Loucy (cell line): Measurements from ENCODE around the gene NAAA.
"Not testable (repeated sequence)": the region's sequence is repeated elsewhere in the genome, so short reads cannot be mapped to it uniquely, and the experiment has no call there.

ENCODE experiments used
- H2AFZ ChIP-seq: fragments of 200-600 bp; sonication (generic); 2 replicates; pipeline ENCODE4 v1.6.0; 2016; ENCODE audit warnings: antibody characterized with exemption, mild to moderate bottlenecking, low read length, moderate library complexity
- H3F3A ChIP-seq: fragments of 200-600 bp; 2 replicates; pipeline ENCODE4 v1.6.0; 2016; ENCODE audit warnings: antibody characterized with exemption, low read depth, mild to moderate bottlenecking
- H3K27me3 ChIP-seq: fragments of 200-600 bp; sonication (generic); 2 replicates; pipeline ENCODE4 v1.6.1; 2014; ENCODE audit warnings: low read length, mild to moderate bottlenecking; ENCODE audit not compliant: insufficient read depth, poor library complexity, severe bottlenecking
- H3K36me3 ChIP-seq: fragments of 200-600 bp; sonication (generic); 2 replicates; pipeline ENCODE4 v1.6.1; 2016; ENCODE audit warnings: low read length; ENCODE audit not compliant: insufficient read depth
- H3K4me1 ChIP-seq: fragments of 200-600 bp; sonication (generic); 2 replicates; pipeline ENCODE4 v1.5.1; 2014; ENCODE audit warnings: low read length, mild to moderate bottlenecking; ENCODE audit not compliant: insufficient read depth, poor library complexity, severe bottlenecking
- H3K4me2 ChIP-seq: fragments of 200-600 bp; sonication (generic); 2 replicates; pipeline ENCODE4 v1.6.0; 2014; ENCODE audit warnings: antibody characterized with exemption, low read length, low read depth, mild to moderate bottlenecking; ENCODE audit not compliant: poor library complexity, severe bottlenecking
- H3K4me3 ChIP-seq: fragments of 200-600 bp; sonication (generic); 2 replicates; pipeline ENCODE4 v1.5.1; 2014; ENCODE audit warnings: low read length, mild to moderate bottlenecking, mixed read lengths; ENCODE audit not compliant: poor library complexity, severe bottlenecking
- H3K79me2 ChIP-seq: fragments of 200-600 bp; sonication (generic); 2 replicates; pipeline ENCODE4 v1.6.1; 2014; ENCODE audit warnings: low read length; ENCODE audit not compliant: insufficient read depth
- H3K9ac ChIP-seq: fragments of 200-600 bp; sonication (generic); 2 replicates; pipeline ENCODE4 v1.6.0; 2014; ENCODE audit warnings: mild to moderate bottlenecking, low read depth, low read length, moderate library complexity; ENCODE audit not compliant: poor library complexity, severe bottlenecking
- H3K9me2 ChIP-seq: fragments of 200-600 bp; sonication (generic); replicated peaks from 2 replicates; pipeline ENCODE4 v1.6.1; 2016; ENCODE audit warnings: low read depth, low read length, mixed read lengths
- H3K9me3 ChIP-seq: fragments of 200-600 bp; sonication (generic); 2 replicates; pipeline ENCODE4 v1.6.1; 2014; ENCODE audit warnings: mild to moderate bottlenecking, antibody characterized with exemption, low read length, low read depth; ENCODE audit not compliant: insufficient read depth
- H4K20me1 ChIP-seq: fragments of 200-600 bp; sonication (generic); 2 replicates; pipeline ENCODE4 v1.6.0; 2014; ENCODE audit warnings: antibody characterized with exemption, low read length, mild to moderate bottlenecking; ENCODE audit not compliant: insufficient read depth, poor library complexity, severe bottlenecking
- CTCF ChIP-seq: fragments of 200-600 bp; sonication (generic); conservative IDR thresholded peaks from 2 replicates; pipeline ENCODE4 v1.5.1; 2014; ENCODE audit warnings: mild to moderate bottlenecking, antibody characterized with exemption, low read length
- EZH2phosphoT487 ChIP-seq: fragments of 200-600 bp; IDR thresholded peaks from 2 replicates; pipeline ENCODE4 v1.6.1; 2018; ENCODE audit warnings: antibody characterized with exemption, mild to moderate bottlenecking, moderate library complexity, borderline replicate concordance

Gene NAAA

GRCh38 chr4:75968084-75968483 lies 27.3 kb upstream of the NAAA start:
- peaks cover 93% of the 10 kb centered on the region for H3K36me3 ChIP-seq
- TF ChIP-seq CTCF (no peak), EZH2phosphoT487 (no peak)
- H3K4me3 ChIP-seq, result no peak overlapping the region
- no peak overlapping the region for H3K4me2 ChIP-seq
- H3K79me2 ChIP-seq, result no peaks in the 10 kb centered on the region
- H3K27me3 ChIP-seq, result no peaks in the 10 kb centered on the region
- no peaks in the 10 kb centered on the region for H4K20me1 ChIP-seq
- H3F3A ChIP-seq, result no peaks in the 10 kb centered on the region
- no peaks in the 10 kb centered on the region for H3K4me1 ChIP-seq
- no peaks in the 10 kb centered on the region for H3K9me2 ChIP-seq
- H3K9me3 ChIP-seq, result peaks cover 6% of the 10 kb centered on the region
- H2AFZ ChIP-seq, result no peak overlapping the region
- H3K9ac ChIP-seq, result no peak overlapping the region

GRCh38 chr4:75963558-75963957 lies 22.7 kb upstream of the NAAA start:
- no peaks in the 10 kb centered on the region for H4K20me1 ChIP-seq
- H3K9ac ChIP-seq, result no peak overlapping the region
- H3K9me3 ChIP-seq, result peaks cover 6% of the 10 kb centered on the region
- H3K27me3 ChIP-seq, result no peaks in the 10 kb centered on the region
- no peaks in the 10 kb centered on the region for H3K4me1 ChIP-seq
- no peak overlapping the region for H3K4me3 ChIP-seq
- H3K36me3 ChIP-seq, result peaks cover 76% of the 10 kb centered on the region
- no peak overlapping the region for H3K4me2 ChIP-seq
- H3F3A ChIP-seq, result no peaks in the 10 kb centered on the region
- TF ChIP-seq EZH2phosphoT487, result no peak
- TF ChIP-seq CTCF, result no peak
- no peaks in the 10 kb centered on the region for H3K79me2 ChIP-seq
- H2AFZ ChIP-seq, result no peak overlapping the region
- H3K9me2 ChIP-seq, result no peaks in the 10 kb centered on the region

- H4K20me1 ChIP-seq, H3F3A ChIP-seq, H3K9me3 ChIP-seq, H2AFZ ChIP-seq, H3K4me2 ChIP-seq, H3K27me3 ChIP-seq, H3K4me1 ChIP-seq, H3K4me3 ChIP-seq, H3K79me2 ChIP-seq, H3K9me2 ChIP-seq, H3K9ac ChIP-seq: not testable (repeated sequence)
- peaks cover 76% of the 10 kb centered on the region for H3K36me3 ChIP-seq
These were observed 21.3 kb upstream of the NAAA start for GRCh38 chr4:75962072-75962471.

GRCh38 chr4:75958546-75958945 lies 17.7 kb upstream of the NAAA start:
- H3K4me3 ChIP-seq, H3K4me2 ChIP-seq, H3K4me1 ChIP-seq, H3K9me3 ChIP-seq, H3K27me3 ChIP-seq, H2AFZ ChIP-seq, H3K9me2 ChIP-seq, H3K9ac ChIP-seq, H3K79me2 ChIP-seq, H4K20me1 ChIP-seq, H3F3A ChIP-seq: not testable (repeated sequence)
- peaks cover 67% of the 10 kb centered on the region for H3K36me3 ChIP-seq

GRCh38 chr4:75954811-75955210 lies 14.0 kb upstream of the NAAA start:
- H3F3A ChIP-seq, H3K4me2 ChIP-seq, H3K27me3 ChIP-seq, H2AFZ ChIP-seq, H4K20me1 ChIP-seq, H3K9me3 ChIP-seq, H3K4me1 ChIP-seq, H3K9me2 ChIP-seq, H3K9ac ChIP-seq, H3K4me3 ChIP-seq, H3K79me2 ChIP-seq: not testable (repeated sequence)
- H3K36me3 ChIP-seq, result peaks cover 75% of the 10 kb centered on the region
